SK-N-SH (cell line): Measurements from ENCODE around the gene MYL12A.

Experiments
- ELF1 ChIP-seq: IDR thresholded peaks from 2 replicates; pipeline ENCODE4 v1.4.0; 2012
- EP300 ChIP-seq, 2 experiments: IDR thresholded peaks; 2 replicates each; pipeline versions ENCODE4 v1.4.0 to v1.6.1; 2012; ENCODE audit warnings: borderline replicate concordance in 1 of 2, low read depth in 1 of 2, low read length in 1 of 2
- EZH2phosphoT487 ChIP-seq: fragments of 200-600 bp; sonication (generic); IDR thresholded peaks from 2 replicates; pipeline ENCODE4 v1.6.1; 2017; ENCODE audit warnings: low read depth, mixed run types, mild to moderate bottlenecking, antibody characterized with exemption, moderate library complexity, borderline replicate concordance
- GABPA ChIP-seq: IDR thresholded peaks from 2 replicates; pipeline ENCODE4 v1.4.0; 2012; ENCODE audit warnings: low read depth, mild to moderate bottlenecking
- JUND ChIP-seq: IDR thresholded peaks from 2 replicates; pipeline ENCODE4 v1.4.0; 2012
- MXI1 ChIP-seq: IDR thresholded peaks from 2 replicates; pipeline ENCODE4 v1.6.1; 2012; ENCODE audit warnings: mild to moderate bottlenecking, low read depth, low read length, improper control_type of control experiment

DNA sequence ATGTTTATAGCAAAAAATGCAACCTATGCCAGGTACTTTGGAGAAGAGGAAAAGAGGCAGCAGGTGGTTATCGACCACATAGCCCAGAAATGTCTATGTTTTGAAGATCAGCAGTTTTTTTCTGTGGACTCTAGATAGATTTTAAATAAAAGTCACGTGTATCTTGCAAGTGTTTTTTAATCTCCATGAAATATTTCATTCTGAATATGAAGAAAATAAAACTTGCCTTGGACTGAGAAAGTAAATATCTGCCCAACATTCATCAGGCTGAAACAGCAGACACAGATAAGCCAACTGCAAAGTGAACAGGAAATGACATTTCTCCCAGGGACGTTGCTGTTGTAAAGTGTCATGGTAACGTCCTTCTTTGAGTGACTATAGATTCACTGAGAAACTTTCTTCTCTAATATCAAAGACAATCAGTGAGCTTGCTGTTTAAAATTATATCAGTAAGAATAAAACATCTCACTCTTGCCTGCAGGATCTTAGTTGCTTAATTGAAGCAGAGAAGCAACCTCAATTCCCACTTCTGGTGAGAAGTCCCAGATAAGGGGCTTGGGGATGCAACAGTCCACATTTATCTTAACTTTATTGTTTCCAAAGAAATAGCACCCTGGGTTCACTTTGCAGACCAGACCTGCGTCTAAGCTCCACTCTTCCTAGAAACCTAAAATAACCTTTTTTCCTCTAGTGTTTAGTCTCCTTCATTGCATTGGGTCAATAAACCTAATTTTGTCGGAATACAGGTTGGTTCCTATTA lies 34.1 kb upstream of the MYL12A start:
- TF ChIP-seq EP300 (IDR thresholded peaks at IDR 0.05; ENCODE audit: borderline replicate concordance in 1 of 2, low read depth in 1 of 2, low read length in 1 of 2) (no peak), MXI1 (no peak), ELF1 (no peak), EZH2phosphoT487 (no peak), GABPA (no peak), JUND (no peak)
